Measurements from ENCODE around the gene TMEM126A. TPM values are rescaled to one million over a fixed set of nuclear protein-coding genes. Genes with fewer than 3 reads are reported as not detected.
A peak's percentile ranks its signal among the peaks of the same experiment; 100 is the strongest.

Gene TMEM126A
- total and polyA plus RNA-seq, 2 of the 13 experiments (the other 11 are each of a cell fraction or from before 2014, with no cell fraction given): 59.5 to 66.9 TPM

DNA sequence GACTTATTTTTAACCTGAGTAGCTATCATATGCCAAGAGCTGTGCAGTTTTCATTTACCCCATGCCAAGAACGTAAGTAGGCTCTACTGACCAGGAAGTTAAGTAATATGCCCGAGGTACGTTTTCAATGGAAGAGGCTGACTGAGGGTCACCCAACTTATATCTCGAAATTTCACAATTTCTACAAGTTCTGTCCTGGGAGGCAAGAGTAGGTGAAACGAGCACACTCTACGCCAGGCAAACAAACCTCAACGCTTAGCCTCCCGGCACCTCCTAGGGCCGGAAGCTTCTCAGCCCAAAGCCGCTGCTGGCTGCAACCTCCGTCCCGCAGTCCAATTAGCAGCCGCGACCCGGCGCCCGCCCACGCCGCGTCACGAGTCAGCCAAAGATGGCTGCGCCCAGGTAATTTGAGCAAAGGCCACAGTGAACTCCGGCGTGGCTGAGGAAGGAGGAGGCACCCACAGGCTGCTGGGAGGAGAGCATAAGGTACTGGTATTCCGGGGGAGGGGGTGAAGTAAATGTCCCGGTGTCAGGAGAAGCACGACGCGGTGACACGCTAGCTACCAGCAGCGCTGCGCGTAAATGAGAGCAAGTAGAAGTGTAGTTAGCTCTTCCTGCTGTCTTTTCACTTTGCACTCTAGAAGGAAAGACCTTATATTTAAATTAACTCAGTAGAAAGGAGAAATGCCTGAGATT, at the start of gene TMEM126A (continued):
- TF ChIP-seq ZNF784 (CRISPR knock-in tag; IDR thresholded peaks at IDR 0.05; ENCODE audit: borderline replicate concordance) (no peak), THAP9 (CRISPR knock-in tag; IDR thresholded peaks at IDR 0.05; ENCODE audit: borderline replicate concordance) (peak; percentile 85; the same call in 1 of the 2 replicates), MYC (CRISPR knock-in tag; IDR thresholded peaks at IDR 0.05; ENCODE audit: borderline replicate concordance) (peak; percentile 83; the same call in 1 of the 2 replicates), ZKSCAN8 (CRISPR knock-in tag; IDR thresholded peaks at IDR 0.05; ENCODE audit: borderline replicate concordance) (no peak), ZNF256 (CRISPR knock-in tag; conservative IDR thresholded peaks at IDR 0.05) (no peak), ZNF768 (CRISPR knock-in tag; IDR thresholded peaks at IDR 0.05) (0 out of 2 replicates have a peak, but pooled peaks have one; percentile 47), SRSF9 (IDR thresholded peaks at IDR 0.05; ENCODE audit: borderline replicate concordance, insufficient read depth, low read depth, low read length, poor library complexity, severe bottlenecking) (no peak), ZNF772 (CRISPR knock-in tag; IDR thresholded peaks at IDR 0.05) (peak; percentile 70), PHF21A (CRISPR knock-in tag; IDR thresholded peaks at IDR 0.05) (no peak), SNAPC5 (CRISPR knock-in tag; IDR thresholded peaks at IDR 0.05; ENCODE audit: borderline replicate concordance) (no peak), ADNP (CRISPR knock-in tag; IDR thresholded peaks at IDR 0.05) (no peak), ZBTB21 (CRISPR knock-in tag; IDR thresholded peaks at IDR 0.05) (peak; percentile 40; the same call in 1 of the 2 replicates), FOXP1 (IDR thresholded peaks at IDR 0.05) (no peak), FOXP1 (CRISPR knock-in tag; IDR thresholded peaks at IDR 0.05) (no peak), ASH2L (IDR thresholded peaks at IDR 0.05; ENCODE audit: insufficient read length, low read depth, low read length) (peak; percentile 89), HES4 (CRISPR knock-in tag; IDR thresholded peaks at IDR 0.05; ENCODE audit: borderline replicate concordance) (no peak), SP140L (CRISPR knock-in tag; IDR thresholded peaks at IDR 0.05; ENCODE audit: borderline replicate concordance) (no peak)
- TF ChIP-seq, protein P1, sequence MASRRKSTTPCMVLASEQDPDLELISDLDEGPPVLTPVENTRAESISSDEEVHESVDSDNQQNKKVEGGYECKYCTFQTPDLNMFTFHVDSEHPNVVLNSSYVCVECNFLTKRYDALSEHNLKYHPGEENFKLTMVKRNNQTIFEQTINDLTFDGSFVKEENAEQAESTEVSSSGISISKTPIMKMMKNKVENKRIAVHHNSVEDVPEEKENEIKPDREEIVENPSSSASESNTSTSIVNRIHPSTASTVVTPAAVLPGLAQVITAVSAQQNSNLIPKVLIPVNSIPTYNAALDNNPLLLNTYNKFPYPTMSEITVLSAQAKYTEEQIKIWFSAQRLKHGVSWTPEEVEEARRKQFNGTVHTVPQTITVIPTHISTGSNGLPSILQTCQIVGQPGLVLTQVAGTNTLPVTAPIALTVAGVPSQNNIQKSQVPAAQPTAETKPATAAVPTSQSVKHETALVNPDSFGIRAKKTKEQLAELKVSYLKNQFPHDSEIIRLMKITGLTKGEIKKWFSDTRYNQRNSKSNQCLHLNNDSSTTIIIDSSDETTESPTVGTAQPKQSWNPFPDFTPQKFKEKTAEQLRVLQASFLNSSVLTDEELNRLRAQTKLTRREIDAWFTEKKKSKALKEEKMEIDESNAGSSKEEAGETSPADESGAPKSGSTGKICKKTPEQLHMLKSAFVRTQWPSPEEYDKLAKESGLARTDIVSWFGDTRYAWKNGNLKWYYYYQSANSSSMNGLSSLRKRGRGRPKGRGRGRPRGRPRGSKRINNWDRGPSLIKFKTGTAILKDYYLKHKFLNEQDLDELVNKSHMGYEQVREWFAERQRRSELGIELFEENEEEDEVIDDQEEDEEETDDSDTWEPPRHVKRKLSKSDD (CRISPR knock-in tag; IDR thresholded peaks at IDR 0.05; ENCODE audit: low read depth): no peak
- TF ChIP-seq, protein P2, sequence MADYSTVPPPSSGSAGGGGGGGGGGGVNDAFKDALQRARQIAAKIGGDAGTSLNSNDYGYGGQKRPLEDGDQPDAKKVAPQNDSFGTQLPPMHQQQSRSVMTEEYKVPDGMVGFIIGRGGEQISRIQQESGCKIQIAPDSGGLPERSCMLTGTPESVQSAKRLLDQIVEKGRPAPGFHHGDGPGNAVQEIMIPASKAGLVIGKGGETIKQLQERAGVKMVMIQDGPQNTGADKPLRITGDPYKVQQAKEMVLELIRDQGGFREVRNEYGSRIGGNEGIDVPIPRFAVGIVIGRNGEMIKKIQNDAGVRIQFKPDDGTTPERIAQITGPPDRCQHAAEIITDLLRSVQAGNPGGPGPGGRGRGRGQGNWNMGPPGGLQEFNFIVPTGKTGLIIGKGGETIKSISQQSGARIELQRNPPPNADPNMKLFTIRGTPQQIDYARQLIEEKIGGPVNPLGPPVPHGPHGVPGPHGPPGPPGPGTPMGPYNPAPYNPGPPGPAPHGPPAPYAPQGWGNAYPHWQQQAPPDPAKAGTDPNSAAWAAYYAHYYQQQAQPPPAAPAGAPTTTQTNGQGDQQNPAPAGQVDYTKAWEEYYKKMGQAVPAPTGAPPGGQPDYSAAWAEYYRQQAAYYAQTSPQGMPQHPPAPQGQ (CRISPR knock-in tag; IDR thresholded peaks at IDR 0.05; ENCODE audit: borderline replicate concordance): no peak

Measured in HepG2 (cell line).